ENCODE results near the gene LHFPL2.

DNA sequence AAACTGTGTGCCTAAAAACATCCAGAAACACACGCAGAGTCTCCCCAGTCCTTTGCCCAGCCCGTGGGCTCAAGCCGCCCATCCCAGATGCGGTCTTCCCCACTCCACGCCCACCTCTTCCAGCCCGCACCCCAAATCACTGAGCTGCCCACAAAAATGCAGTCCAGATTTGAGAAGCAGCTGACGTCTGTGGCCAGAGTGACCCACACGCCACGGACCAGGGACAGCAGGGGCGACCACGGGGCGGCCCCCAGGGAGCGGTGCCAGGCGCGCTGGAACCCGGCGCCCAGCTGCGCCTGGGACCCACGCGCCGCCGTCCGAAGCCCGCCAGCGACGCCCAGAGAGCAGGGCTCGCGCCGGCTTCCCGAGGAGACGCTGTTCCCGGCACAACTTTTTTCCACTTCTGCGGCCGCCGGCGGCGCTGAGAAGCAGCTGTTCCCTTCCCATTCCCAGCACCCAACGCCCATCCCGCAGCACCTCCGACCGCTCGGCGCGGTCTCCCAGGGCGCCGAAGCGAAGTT, 674 bp downstream of the LHFPL2 start:
- no peak for TF ChIP-seq TAF1 (IDR thresholded peaks at IDR 0.05; ENCODE audit: borderline replicate concordance, insufficient read depth, low read length)
- no peak for TF ChIP-seq POLR2AphosphoS5 (IDR thresholded peaks at IDR 0.05; ENCODE audit: low read depth, low read length)

All from PFSK-1 (cell line).